Fibroblast of mammary gland (primary cell): ENCODE measurements around the gene TMEM154.
A peak's percentile ranks its signal among the peaks of the same experiment; 100 is the strongest.

Source experiments
- DNase-seq: peaks from one replicate; pipeline ENCODE4 v3.0.0-alpha.2; 2010; ENCODE audit warnings: low read depth
- H3K4me3 ChIP-seq: 2 replicates; pipeline ENCODE4 v1.5.1; 2011; ENCODE audit warnings: low read depth, mild to moderate bottlenecking, low read length, moderate library complexity; ENCODE audit not compliant: control insufficient read depth
- TF ChIP-seq, protein P1 (sequence below): conservative IDR thresholded peaks from 2 replicates; pipeline ENCODE4 v1.5.1; 2011; ENCODE audit warnings: low read depth, low read length, inconsistent platforms; ENCODE audit not compliant: control insufficient read depth, insufficient read depth

The TMEM154 gene

DNA sequence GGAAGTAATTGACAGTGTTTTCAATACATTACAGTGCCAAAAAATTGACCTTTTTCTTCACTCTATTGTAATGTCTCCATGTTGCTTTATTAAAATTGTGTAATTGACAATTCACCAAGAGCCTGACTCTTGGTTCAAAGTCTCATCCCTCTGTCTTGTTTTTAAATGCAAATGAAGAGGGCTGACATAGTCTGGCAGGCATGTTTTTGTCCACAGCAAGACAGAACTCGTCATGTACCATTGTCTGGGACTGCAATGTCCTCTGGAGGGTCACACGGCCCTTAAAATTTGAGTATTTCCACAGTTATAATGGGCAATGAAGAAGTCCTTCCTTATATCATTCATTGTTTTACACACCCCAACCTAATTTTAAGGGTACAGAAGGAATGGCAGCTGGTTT lies 105.9 kb downstream of the TMEM154 start:
- no peak for DNase-seq
- TF ChIP-seq, protein P1, sequence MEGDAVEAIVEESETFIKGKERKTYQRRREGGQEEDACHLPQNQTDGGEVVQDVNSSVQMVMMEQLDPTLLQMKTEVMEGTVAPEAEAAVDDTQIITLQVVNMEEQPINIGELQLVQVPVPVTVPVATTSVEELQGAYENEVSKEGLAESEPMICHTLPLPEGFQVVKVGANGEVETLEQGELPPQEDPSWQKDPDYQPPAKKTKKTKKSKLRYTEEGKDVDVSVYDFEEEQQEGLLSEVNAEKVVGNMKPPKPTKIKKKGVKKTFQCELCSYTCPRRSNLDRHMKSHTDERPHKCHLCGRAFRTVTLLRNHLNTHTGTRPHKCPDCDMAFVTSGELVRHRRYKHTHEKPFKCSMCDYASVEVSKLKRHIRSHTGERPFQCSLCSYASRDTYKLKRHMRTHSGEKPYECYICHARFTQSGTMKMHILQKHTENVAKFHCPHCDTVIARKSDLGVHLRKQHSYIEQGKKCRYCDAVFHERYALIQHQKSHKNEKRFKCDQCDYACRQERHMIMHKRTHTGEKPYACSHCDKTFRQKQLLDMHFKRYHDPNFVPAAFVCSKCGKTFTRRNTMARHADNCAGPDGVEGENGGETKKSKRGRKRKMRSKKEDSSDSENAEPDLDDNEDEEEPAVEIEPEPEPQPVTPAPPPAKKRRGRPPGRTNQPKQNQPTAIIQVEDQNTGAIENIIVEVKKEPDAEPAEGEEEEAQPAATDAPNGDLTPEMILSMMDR, result no peak

DNA sequence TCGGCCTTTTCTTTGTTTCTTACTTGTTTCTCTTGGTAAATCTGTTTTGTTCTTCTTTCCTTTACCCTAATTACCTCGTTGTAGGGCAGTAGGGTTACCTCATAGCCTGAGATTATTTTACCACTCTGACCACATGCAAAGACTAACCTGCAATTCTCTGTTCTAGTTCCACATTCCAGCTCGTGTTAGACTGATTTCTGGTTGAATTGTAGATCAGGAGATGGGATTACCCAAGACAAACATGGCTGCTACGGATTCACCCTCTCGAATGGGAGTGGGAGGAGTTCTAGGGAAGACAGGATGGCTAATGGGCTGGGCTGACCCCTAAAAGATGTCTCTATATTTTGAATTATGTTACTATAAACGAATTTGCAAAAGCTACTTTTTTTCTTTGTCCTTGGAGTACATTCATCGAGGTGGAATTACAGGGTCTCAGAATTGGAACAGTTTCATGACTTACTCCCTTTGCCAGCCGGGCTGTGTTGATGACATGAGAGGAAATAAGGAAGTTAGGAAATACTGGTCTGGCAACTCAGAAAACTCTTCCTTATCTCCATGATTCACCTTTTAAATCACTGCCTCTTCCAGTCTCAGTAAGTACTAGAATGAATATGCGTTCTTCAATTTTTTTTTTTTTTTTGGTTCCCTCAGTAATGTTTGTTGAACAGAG lies 107.2 kb downstream of the TMEM154 start:
- H3K4me3 ChIP-seq, result no peak overlapping the region
- TF ChIP-seq, protein P1, result no peak
- peak; percentile 50 for DNase-seq

More for the DNA sequence above, 105.9 kb downstream of the TMEM154 start:
- H3K4me3 ChIP-seq, result no peak overlapping the region

DNA sequence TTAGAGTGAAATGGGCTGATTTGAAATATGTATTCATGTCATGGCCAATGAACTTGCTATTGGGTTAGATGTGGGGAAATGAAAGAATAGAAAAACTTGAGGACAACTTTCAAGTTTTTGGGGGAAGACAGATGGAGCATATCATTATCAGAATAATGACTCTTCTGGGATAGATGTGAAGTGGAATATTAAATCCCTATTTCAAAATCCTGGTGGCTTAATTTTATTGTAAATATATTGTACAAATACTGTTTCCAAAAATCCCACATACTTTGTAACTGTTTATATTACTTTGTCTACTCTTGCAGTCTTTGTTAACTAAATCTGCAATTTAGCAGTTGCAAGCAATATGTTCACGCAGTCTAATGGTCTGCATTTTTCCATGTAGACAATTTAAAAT lies 108.0 kb downstream of the TMEM154 start:
- DNase-seq, result no peak
- TF ChIP-seq, protein P1, result no peak
- no peak overlapping the region for H3K4me3 ChIP-seq

DNA sequence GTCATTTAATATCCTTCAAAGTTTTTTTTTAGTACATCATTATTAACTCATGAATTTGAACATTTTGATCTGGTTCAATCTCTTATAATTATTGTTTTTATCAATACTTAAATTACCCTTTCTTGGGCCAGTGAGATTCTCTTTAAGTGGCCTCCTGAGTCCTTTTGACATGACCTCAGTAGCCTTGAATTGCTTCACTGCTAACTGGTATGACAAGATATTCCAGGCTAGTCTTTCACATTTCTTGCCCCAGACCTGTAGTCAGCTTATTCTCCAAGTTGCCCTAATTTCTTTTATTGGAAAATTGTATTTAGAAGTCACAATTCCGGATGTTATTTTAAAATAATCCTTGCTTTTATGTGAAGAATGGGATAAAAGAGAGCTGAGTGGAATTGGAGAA lies 108.5 kb downstream of the TMEM154 start:
- no peak overlapping the region for H3K4me3 ChIP-seq
- no peak for DNase-seq
- TF ChIP-seq, protein P1, result no peak
